HUES64 (cell line): ENCODE data around the gene SFXN5.
"Not testable (repeated sequence)": the region's sequence is repeated elsewhere in the genome, so short reads cannot be mapped to it uniquely, and the experiment has no call there.

ENCODE experiments used
- H3K27ac ChIP-seq: 2 replicates; pipeline ENCODE4 v1.7.0; 2013; ENCODE audit warnings: low read depth, low read length, inconsistent platforms
- H3K27me3 ChIP-seq: 2 replicates; pipeline ENCODE4 v1.6.1; 2013; ENCODE audit warnings: mild to moderate bottlenecking, low read length; ENCODE audit not compliant: insufficient read depth
- H3K36me3 ChIP-seq: 2 replicates; pipeline ENCODE4 v1.6.1; 2013; ENCODE audit warnings: mild to moderate bottlenecking, low read length; ENCODE audit not compliant: insufficient read depth
- H3K4me1 ChIP-seq: 2 replicates; pipeline ENCODE4 v1.6.1; 2013; ENCODE audit warnings: mild to moderate bottlenecking, low read length, moderate library complexity; ENCODE audit not compliant: insufficient read depth
- H3K4me3 ChIP-seq: 2 replicates; pipeline ENCODE4 v1.5.1; 2013; ENCODE audit warnings: mild to moderate bottlenecking, low read length, moderate library complexity
- H3K9ac ChIP-seq: 2 replicates; pipeline ENCODE4 v1.6.1; 2013; ENCODE audit warnings: mild to moderate bottlenecking, low read depth, low read length
- H3K9me3 ChIP-seq: 2 replicates; pipeline ENCODE4 v1.6.1; 2013; ENCODE audit warnings: low read depth, low read length; ENCODE audit not compliant: insufficient read depth
- WGBS: fragments of 150-250, 120-280 bp; methylation state at CpG from one replicate; pipeline ENCODE4 v1.1.7; 2013; ENCODE audit warnings: missing lambda C conversion rate; 5-methylcytosine and 5-hydroxymethylcytosine counted together

SFXN5 gene

GRCh38 chr2:73065070-73065469, 6.4 kb downstream of the SFXN5 start:
- H3K36me3 ChIP-seq, H3K9ac ChIP-seq, H3K9me3 ChIP-seq, H3K27ac ChIP-seq, H3K27me3 ChIP-seq, H3K4me3 ChIP-seq: not testable (repeated sequence)
- 95% methylated on average over 5 of the region's 5 CpGs for WGBS
- H3K4me1 ChIP-seq: peaks cover 36% of the 10 kb centered on the region

DNA sequence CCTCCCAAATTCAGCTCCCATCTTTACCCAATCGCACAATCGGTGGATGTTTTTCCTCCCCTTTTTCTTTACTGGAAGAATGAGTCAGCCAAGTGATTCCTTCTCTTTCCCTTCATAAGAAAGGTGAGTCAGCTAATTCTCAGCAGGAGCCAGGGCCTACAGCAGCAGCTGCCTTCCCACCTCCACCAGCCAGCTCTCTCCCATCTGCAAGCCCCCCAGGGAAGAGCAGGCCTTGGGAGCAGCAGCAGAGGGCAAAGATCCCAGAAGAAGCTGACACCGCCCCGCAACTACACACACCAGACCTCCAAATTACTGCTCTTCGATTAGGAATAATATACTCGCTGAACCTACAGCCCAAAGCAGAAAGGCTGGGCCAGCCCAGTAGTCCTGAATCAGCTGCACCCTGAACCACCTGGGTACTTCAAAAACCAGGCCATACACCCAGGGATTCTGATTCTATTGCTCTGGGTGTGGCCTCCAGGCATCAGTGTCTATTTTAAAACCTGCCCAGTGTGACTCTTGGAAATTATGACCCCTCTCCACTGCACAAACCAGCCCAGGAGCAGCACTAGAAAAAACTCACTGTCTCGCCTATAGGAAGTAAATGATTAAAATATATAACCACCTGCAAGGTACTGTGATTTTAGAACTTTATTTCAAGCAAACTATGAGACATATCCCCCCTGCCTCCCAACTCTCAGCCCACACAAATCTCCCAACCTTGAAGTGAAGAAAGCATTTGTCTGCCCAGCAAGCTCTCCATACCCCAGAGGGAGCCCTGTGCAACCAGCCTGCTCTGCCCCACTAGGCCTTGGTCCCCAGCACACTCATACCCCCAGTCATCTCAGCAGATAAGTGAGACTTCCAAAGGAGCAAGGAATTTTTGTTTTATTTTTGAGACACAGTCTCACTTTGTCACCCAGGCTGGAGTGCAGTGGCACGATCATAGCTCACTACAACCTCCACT, 7.3 kb downstream of the SFXN5 start:
- WGBS: 50% methylated on average over 7 of the region's 8 CpGs
- Histone ChIP-seq H3K4me3 (peak overlapping the region; percentile 7), H3K9ac (peak overlapping the region; percentile 56; the same call in 1 of the 2 replicates), H3K9me3 (no peaks in the 10 kb centered on the region), H3K4me1 (peaks cover 27% of the 10 kb centered on the region), H3K36me3 (no peaks in the 10 kb centered on the region), H3K27ac (peak overlapping the region; percentile 56), H3K27me3 (no peaks in the 10 kb centered on the region)

DNA sequence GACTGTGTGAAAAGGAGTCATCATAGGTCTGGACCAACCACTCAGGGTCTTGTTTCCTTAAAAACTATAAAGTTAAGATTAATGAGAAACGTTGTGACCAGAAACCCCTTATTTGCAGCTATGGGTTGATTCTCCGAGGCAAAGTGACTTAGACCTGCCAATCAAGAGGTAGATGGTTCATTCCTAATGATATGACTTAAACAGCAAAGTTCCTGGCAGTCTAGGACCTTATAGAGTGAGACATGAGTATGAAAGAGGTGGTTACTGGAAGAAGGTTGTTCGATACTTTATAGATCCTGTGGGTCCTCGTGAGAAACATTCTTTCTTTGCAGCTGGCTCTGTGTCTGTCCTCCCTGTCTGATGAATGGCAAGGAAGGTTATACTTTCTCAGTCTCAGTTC, 8.0 kb downstream of the SFXN5 start:
- H3K9me3 ChIP-seq: no peaks in the 10 kb centered on the region
- peak overlapping the region; percentile 56 for H3K27ac ChIP-seq
- peaks cover 22% of the 10 kb centered on the region for H3K4me1 ChIP-seq
- 78% methylated on average over 4 of the region's 4 CpGs for WGBS
- H3K4me3 ChIP-seq: peak overlapping the region; percentile 7
- H3K9ac ChIP-seq: peak overlapping the region; percentile 56; the same call in 1 of the 2 replicates
- H3K27me3 ChIP-seq: no peaks in the 10 kb centered on the region
- H3K36me3 ChIP-seq: 0 out of 2 replicates have a peak, but pooled peaks cover under 1% of the 10 kb centered on the region

DNA sequence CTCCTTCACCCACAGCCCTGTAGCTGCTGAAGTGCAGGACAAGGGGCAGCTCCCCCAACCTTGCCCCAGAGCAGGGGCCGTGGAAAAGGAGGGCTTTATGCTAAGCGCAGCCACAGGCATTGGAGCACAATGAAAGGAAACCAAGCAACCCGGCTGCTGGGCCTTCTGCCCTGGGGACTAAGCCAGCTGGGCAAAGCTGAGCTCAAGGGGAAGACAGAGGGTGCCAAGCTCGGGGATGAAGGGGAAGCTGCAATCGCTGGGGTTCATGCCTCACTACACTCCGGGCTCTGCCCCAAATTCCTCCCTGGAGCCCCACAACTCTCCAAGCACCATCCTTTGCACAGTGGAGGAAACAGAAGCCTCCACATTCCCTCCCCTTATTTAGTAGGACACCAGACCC, 12.4 kb downstream of the SFXN5 start:
- H3K27ac ChIP-seq: no peak overlapping the region
- no peaks in the 10 kb centered on the region for H3K27me3 ChIP-seq
- 91% methylated on average over 6 of the region's 6 CpGs for WGBS
- no peak overlapping the region for H3K4me3 ChIP-seq
- peaks cover 9% of the 10 kb centered on the region for H3K9me3 ChIP-seq
- H3K36me3 ChIP-seq: peaks cover 20% of the 10 kb centered on the region
- peaks cover 15% of the 10 kb centered on the region for H3K4me1 ChIP-seq
- H3K9ac ChIP-seq: no peak overlapping the region

GRCh38 chr2:73054980-73055379, 16.5 kb downstream of the SFXN5 start:
- H3K36me3 ChIP-seq: peaks cover 24% of the 10 kb centered on the region
- H3K4me3 ChIP-seq: no peak overlapping the region
- H3K27ac ChIP-seq: no peak overlapping the region
- H3K27me3 ChIP-seq: no peaks in the 10 kb centered on the region
- peaks cover 8% of the 10 kb centered on the region for H3K4me1 ChIP-seq
- 83% methylated on average over 5 of the region's 5 CpGs for WGBS
- H3K9me3 ChIP-seq: peaks cover 9% of the 10 kb centered on the region
- no peak overlapping the region for H3K9ac ChIP-seq

GRCh38 chr2:73053316-73054114, 18.0 kb downstream of the SFXN5 start:
- peaks cover 23% of the 10 kb centered on the region for H3K36me3 ChIP-seq
- H3K27ac ChIP-seq: no peak overlapping the region
- no peak overlapping the region for H3K4me3 ChIP-seq
- peaks cover 9% of the 10 kb centered on the region for H3K9me3 ChIP-seq
- peaks cover 16% of the 10 kb centered on the region for H3K4me1 ChIP-seq
- H3K27me3 ChIP-seq: no peaks in the 10 kb centered on the region
- H3K9ac ChIP-seq: no peak overlapping the region
- 86% methylated on average over 6 of the region's 6 CpGs for WGBS

- WGBS: 76% methylated on average over 6 of the region's 6 CpGs
- H3K4me3 ChIP-seq: no peak overlapping the region
- H3K9me3 ChIP-seq: no peaks in the 10 kb centered on the region
- peaks cover 16% of the 10 kb centered on the region for H3K4me1 ChIP-seq
- peak overlapping the region; percentile 24; the same call in 1 of the 2 replicates for H3K27ac ChIP-seq
- H3K36me3 ChIP-seq: 0 out of 2 replicates have a peak, but pooled peaks cover 4% of the 10 kb centered on the region
- no peaks in the 10 kb centered on the region for H3K27me3 ChIP-seq
- H3K9ac ChIP-seq: 0 out of 2 replicates have a peak overlapping the region, but pooled peaks have one; percentile 25
Measured at GRCh38 chr2:73050121-73050545, 21.4 kb downstream of the SFXN5 start.

- peaks cover 9% of the 10 kb centered on the region; the same call in 1 of the 2 replicates for H3K4me1 ChIP-seq
- H3K27ac ChIP-seq: no peak overlapping the region
- no peak overlapping the region for H3K4me3 ChIP-seq
- H3K9ac ChIP-seq: no peak overlapping the region
- WGBS: 86% methylated on average over 12 of the region's 12 CpGs
- H3K9me3 ChIP-seq: no peaks in the 10 kb centered on the region
- H3K27me3 ChIP-seq: no peaks in the 10 kb centered on the region
- H3K36me3 ChIP-seq: peaks cover 3% of the 10 kb centered on the region; the same call in 1 of the 2 replicates
Measured at GRCh38 chr2:73043929-73044832, 27.3 kb downstream of the SFXN5 start.

DNA sequence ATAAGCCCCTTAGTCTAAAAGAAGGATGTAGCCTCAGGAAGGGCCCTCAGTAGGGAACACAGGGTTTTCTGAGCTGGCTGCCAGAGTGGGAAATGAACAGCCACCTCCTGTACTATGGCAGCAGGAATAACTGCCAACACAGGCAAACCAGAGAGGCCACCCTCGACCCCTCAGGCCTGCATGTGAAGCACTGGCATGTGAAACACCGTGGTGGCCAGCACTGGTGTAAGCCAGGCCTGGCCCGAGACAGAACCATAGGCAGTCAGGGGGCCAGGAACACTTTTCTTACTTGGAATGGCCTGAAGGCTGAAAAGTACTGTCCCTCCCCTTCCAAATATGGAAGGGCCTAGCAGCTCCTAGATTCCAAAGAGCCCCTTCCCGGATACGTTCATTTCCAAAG, 28.2 kb downstream of the SFXN5 start:
- H3K9ac ChIP-seq: no peak overlapping the region
- WGBS: 83% methylated on average over 3 of the region's 5 CpGs
- peaks cover 9% of the 10 kb centered on the region; the same call in 1 of the 2 replicates for H3K4me1 ChIP-seq
- peaks cover 4% of the 10 kb centered on the region; the same call in 1 of the 2 replicates for H3K36me3 ChIP-seq
- H3K9me3 ChIP-seq: no peaks in the 10 kb centered on the region
- no peak overlapping the region for H3K27ac ChIP-seq
- H3K27me3 ChIP-seq: no peaks in the 10 kb centered on the region
- H3K4me3 ChIP-seq: no peak overlapping the region

DNA sequence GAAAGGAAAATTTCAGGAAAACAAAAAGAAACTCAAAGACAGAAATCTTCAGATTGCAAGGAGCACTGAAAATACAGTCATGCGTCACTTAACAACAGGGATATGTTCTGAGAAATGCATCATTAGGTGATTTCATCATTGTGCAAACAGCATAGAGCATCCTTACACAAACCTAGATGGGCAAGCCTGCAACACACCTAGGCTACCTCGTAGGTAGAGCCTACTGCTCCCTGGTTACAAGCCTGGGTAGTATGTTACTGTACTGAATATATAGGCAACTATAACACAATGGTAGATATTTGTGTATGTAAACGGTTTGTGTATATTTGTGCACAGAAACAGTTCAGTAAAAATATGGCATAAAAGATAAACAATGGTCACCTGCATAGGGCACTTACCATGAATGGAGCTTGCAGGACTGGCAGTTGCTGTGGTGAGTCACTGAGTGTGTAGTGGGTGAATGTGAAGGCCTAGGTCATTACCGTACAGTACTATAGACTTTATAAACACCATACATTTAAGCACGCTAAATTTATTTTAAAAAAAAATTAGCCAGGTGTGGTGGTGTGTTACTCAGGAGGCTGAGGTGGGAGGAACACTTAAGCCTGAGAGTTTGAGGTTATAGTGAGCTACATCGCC, 33.4 kb downstream of the SFXN5 start:
- H3K27ac ChIP-seq: no peak overlapping the region
- H3K27me3 ChIP-seq: no peaks in the 10 kb centered on the region
- H3K36me3 ChIP-seq: peaks cover 8% of the 10 kb centered on the region; the same call in 1 of the 2 replicates
- peaks cover 7% of the 10 kb centered on the region; the same call in 1 of the 2 replicates for H3K4me1 ChIP-seq
- no peaks in the 10 kb centered on the region for H3K9me3 ChIP-seq
- H3K9ac ChIP-seq: no peak overlapping the region
- WGBS: 98% methylated on average over 4 of the region's 6 CpGs
- H3K4me3 ChIP-seq: no peak overlapping the region
